Body of pancreas (tissue), 4 donors: ENCODE data around the gene KCNA3. TPM values are rescaled to one million over a fixed set of nuclear protein-coding genes. Genes with fewer than 3 reads are reported as not detected.

Experiments used
- ATAC-seq: fragments of 150-250 bp; one replicate; pipeline ENCODE4 v1.9.1; 2016
- DNase-seq, 4 donors: peaks; one replicate each; pipeline ENCODE4 v3.0.0-alpha.2; 2019
- H3K27ac ChIP-seq, 4 donors: fragments of 200-600 bp; sonication (generic); 1 replicate in 3 of 4; 2 replicates in 1 of 4; pipeline versions ENCODE4 v1.5.1 to v1.6.1; 2016 to 2019; ENCODE audit warnings: mild to moderate bottlenecking in 1 of 4, mixed read lengths in 1 of 4, moderate library complexity in 1 of 4
- H3K27me3 ChIP-seq, 2 donors: fragments of 200-600 bp; sonication (generic); one replicate each; pipeline ENCODE4 v1.6.0; 2016; ENCODE audit warnings: mild to moderate bottlenecking in 1 of 2
- H3K36me3 ChIP-seq, 2 donors: fragments of 200-600 bp; sonication (generic); replicated peaks in 1 of 2; 2 replicates each; pipeline ENCODE4 v1.5.1; 2016; ENCODE audit warnings: low read depth in 2 of 2; ENCODE audit not compliant: insufficient read depth in 1 of 2
- H3K4me1 ChIP-seq: fragments of 200-600 bp; sonication (generic); one replicate; pipeline ENCODE4 v1.6.0; 2016
- H3K4me3 ChIP-seq, 2 donors: fragments of 200-600 bp; sonication (generic); 1 replicate in 1 of 2; 2 replicates in 1 of 2; pipeline ENCODE4 v1.5.1; 2016 to 2019
- H3K9me3 ChIP-seq, 3 donors: fragments of 200-600 bp; sonication (generic); 1 replicate in 2 of 3; 2 replicates in 1 of 3; pipeline ENCODE4 v1.5.1; 2016
- CTCF ChIP-seq, 7 experiments: fragments of 450-650 bp in 4 of 7; fragments of 200-600 bp in 3 of 7; sonication (generic) in 3 of 7; IDR thresholded peaks; one replicate each; pipeline ENCODE4 v1.5.1; 2016 to 2019; ENCODE audit warnings: antibody characterized with exemption in 7 of 7
- POLR2A ChIP-seq, 3 donors: fragments of 450-650 bp; IDR thresholded peaks; one replicate each; pipeline ENCODE4 v1.6.1; 2016; ENCODE audit warnings: antibody characterized with exemption in 3 of 3, mild to moderate bottlenecking in 2 of 3
- WGBS, 2 donors: methylation state at CpG; one replicate each; pipeline ENCODE4 v1.1.5; 2017; 5-methylcytosine and 5-hydroxymethylcytosine counted together
- intact Hi-C: fragments of 100-400 bp; cut with DNase I; formaldehyde crosslinking; loops from one replicate; pipeline ENCODE4 v1.15.1; 2023
- total RNA-seq, 2 donors: library from RNA; depleted of rRNA; stranded (reverse); fragments of >200 nt; gene quantifications; one replicate each; pipeline ENCODE4 v1.1.0, GENCODE V29; 2016

Gene KCNA3
- total RNA-seq, 2 donors from 2014 or later: 1.3 to 2.3 TPM

DNA sequence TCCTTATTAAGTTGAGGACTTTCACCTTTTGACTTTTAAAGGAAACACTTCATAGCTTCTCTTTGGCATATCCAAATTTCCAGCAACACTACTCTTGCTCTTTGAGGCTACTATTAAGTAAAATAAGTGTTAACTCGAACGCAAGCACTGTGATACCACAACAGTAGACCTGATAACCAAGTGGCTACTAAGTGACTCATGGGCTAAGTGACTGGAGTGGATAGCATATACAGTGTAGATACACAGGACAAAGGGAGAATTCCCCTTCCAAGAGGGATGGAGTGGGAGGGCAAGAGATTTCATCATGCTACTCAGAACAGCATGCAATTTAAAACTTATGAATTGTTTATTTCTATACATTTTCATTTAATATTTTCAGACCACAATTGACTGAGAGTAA is 9.8 kb upstream of the KCNA3 start:
- Histone ChIP-seq H3K9me3 (no peaks in the 10 kb centered on the region), H3K36me3 (no peaks in the 10 kb centered on the region), H3K27me3 (no peaks in the 10 kb centered on the region), H3K27ac (no peak overlapping the region), H3K4me3 (no peak overlapping the region), H3K4me1 (no peaks in the 10 kb centered on the region)
- TF ChIP-seq POLR2A (IDR thresholded peaks at IDR 0.05) (no peak), CTCF (IDR thresholded peaks at IDR 0.05) (no peak)
- intact Hi-C loops: no loop called here
- WGBS, 2 donors: 41 to 46% methylated on average over 2 of the region's 2 CpGs
- ATAC-seq (no peak), DNase-seq (no peak)

DNA sequence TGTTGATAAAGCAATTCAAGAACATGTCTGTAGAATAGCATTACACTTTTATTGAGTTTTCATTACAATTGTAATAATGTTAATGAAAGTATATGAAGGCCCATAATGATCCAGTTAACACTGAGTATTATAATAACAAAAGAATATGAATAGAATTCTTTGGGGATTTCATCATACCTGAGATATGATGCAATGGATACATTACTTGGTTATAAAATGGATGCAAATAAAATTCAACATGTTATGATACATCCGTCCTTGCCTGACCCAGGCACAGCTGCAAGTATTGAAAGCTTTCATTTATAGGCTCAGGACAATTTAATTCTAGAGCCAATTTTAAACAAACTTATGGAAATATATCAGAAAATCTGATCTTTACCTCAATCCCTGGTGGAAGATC is 8.2 kb upstream of the KCNA3 start:
- ATAC-seq: no peak
- H3K9me3 ChIP-seq: peaks cover 0 to 4% (median 0%) of the 10 kb centered on the region in 3 donors
- no peaks in the 10 kb centered on the region for H3K4me1 ChIP-seq
- H3K27me3 ChIP-seq: no peaks in the 10 kb centered on the region
- no peak for DNase-seq
- 61 to 63% methylated on average over 1 of the region's 1 CpG for WGBS, 2 donors
- H3K4me3 ChIP-seq: no peak overlapping the region
- no peak for TF ChIP-seq CTCF (IDR thresholded peaks at IDR 0.05)
- TF ChIP-seq POLR2A (IDR thresholded peaks at IDR 0.05): no peak
- H3K27ac ChIP-seq: no peak overlapping the region
- no peaks in the 10 kb centered on the region for H3K36me3 ChIP-seq
- intact Hi-C loops: no loop called here

- DNase-seq (no peak), ATAC-seq (no peak)
- Histone ChIP-seq H3K4me1 (peaks cover 2% of the 10 kb centered on the region), H3K27ac (no peak overlapping the region), H3K36me3 (no peaks in the 10 kb centered on the region), H3K9me3 (peaks cover 0 to 4% (median 0%) of the 10 kb centered on the region in 3 donors), H3K4me3 (no peak overlapping the region), H3K27me3 (peaks cover 0 to 3% of the 10 kb centered on the region in 2 donors)
- intact Hi-C loops: no loop called here
- TF ChIP-seq CTCF (IDR thresholded peaks at IDR 0.05) (no peak), POLR2A (IDR thresholded peaks at IDR 0.05) (no peak)
- 48 to 51% methylated on average over 3 of the region's 3 CpGs for WGBS, 2 donors
Observed at GRCh38 chr1:110680036-110680735, 5.4 kb upstream of the KCNA3 start.

DNA sequence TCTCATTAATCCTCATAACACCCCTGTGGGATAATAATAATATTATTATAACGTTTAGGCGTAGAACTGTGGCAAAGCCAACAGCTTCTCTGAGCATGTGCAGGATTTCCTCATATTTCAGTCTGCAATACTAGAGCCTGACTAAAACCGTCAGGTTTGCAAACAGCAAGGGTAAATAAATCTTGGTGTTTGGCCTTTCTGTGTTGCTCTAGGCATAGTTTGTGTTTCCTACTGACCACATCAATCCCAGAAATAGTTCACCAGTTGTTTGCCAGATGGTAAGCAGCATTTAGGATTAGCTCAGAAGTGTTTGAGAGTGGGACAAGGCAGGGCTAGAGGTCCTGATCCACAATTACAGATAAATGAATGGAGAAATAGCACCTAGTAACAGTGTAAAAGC is 2.8 kb upstream of the KCNA3 start:
- Histone ChIP-seq H3K36me3 (no peaks in the 10 kb centered on the region), H3K9me3 (peaks cover 0 to 4% (median 0%) of the 10 kb centered on the region in 3 donors), H3K4me1 (peaks cover 15% of the 10 kb centered on the region), H3K4me3 (no peak overlapping the region), H3K27me3 (peaks cover 0 to 22% of the 10 kb centered on the region in 2 donors), H3K27ac (no peak overlapping the region)
- TF ChIP-seq CTCF (IDR thresholded peaks at IDR 0.05): no peak
- TF ChIP-seq POLR2A (IDR thresholded peaks at IDR 0.05): no peak
- intact Hi-C loops: no loop called here
- ATAC-seq: no peak
- 33 to 35% methylated on average over 3 of the region's 3 CpGs for WGBS, 2 donors
- DNase-seq: no peak

DNA sequence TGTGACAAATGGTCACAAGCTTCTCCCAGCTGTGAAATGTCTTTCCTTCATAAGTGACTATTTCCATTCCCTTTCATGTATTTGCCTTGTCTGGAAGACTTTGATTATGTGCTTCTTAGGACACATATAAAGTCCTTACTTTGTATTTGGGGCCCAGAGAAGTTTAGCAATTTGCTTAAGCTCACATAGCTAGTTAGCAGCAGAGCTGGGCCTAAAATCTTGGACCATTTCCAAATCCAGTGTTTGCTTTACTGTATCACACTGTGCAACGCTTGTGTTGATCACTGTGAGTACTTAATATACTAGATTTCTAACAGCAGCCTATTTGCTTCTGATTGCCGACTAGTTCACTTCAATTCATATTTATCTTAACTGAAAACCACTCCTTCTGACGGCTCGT is 2.2 kb upstream of the KCNA3 start:
- H3K36me3 ChIP-seq: no peaks in the 10 kb centered on the region
- intact Hi-C loops: no loop called here
- H3K27ac ChIP-seq: no peak overlapping the region
- H3K9me3 ChIP-seq: peaks cover 0 to 4% (median 0%) of the 10 kb centered on the region in 3 donors
- peaks cover 0 to 22% of the 10 kb centered on the region in 2 donors for H3K27me3 ChIP-seq
- no peak overlapping the region for H3K4me3 ChIP-seq
- no peak for TF ChIP-seq POLR2A (IDR thresholded peaks at IDR 0.05)
- TF ChIP-seq CTCF (IDR thresholded peaks at IDR 0.05): no peak
- no peak for ATAC-seq
- peaks cover 15% of the 10 kb centered on the region for H3K4me1 ChIP-seq
- WGBS, 2 donors: 11 to 29% methylated on average over 4 of the region's 4 CpGs
- no peak for DNase-seq
